Smooth muscle cell (in vitro differentiated cells): ENCODE data around the gene CPLX3. TPM values are rescaled to one million over a fixed set of nuclear protein-coding genes. Genes with fewer than 3 reads are reported as not detected.
A peak's percentile ranks its signal among the peaks of the same experiment; 100 is the strongest.

Experiments
- DNase-seq: peaks from one replicate; lab custom pipeline; 2025; ENCODE audit not compliant: unreplicated experiment; lab: John Stamatoyannopoulos, UW
- H2AFZ ChIP-seq: fragments of 200-600 bp; sonication (generic); 2 replicates; pipeline ENCODE4 v1.6.0; 2016; ENCODE audit warnings: antibody characterized with exemption, low read depth, mild to moderate bottlenecking
- H3F3A ChIP-seq: fragments of 200-600 bp; sonication (generic); 2 replicates; pipeline ENCODE4 v1.6.0; 2017; ENCODE audit warnings: antibody characterized with exemption, low read depth
- H3K27ac ChIP-seq: fragments of 200-600 bp; sonication (generic); 2 replicates; pipeline ENCODE4 v1.5.1; 2016; ENCODE audit warnings: low read depth, mild to moderate bottlenecking
- H3K27me3 ChIP-seq: fragments of 200-600 bp; sonication (generic); 2 replicates; pipeline ENCODE4 v1.6.1; 2016; ENCODE audit warnings: low read depth, mild to moderate bottlenecking
- H3K36me3 ChIP-seq: fragments of 200-600 bp; sonication (generic); 2 replicates; pipeline ENCODE4 v1.5.1; 2016; ENCODE audit warnings: low read depth
- H3K4me1 ChIP-seq: fragments of 200-600 bp; sonication (generic); 2 replicates; pipeline ENCODE4 v1.5.1; 2016; ENCODE audit warnings: low read depth
- H3K4me2 ChIP-seq: fragments of 200-600 bp; sonication (generic); 2 replicates; pipeline ENCODE4 v1.6.0; 2016; ENCODE audit warnings: mild to moderate bottlenecking
- H3K4me3 ChIP-seq: fragments of 200-600 bp; sonication (generic); 2 replicates; pipeline ENCODE4 v1.5.1; 2016; ENCODE audit warnings: mild to moderate bottlenecking
- H3K79me2 ChIP-seq: fragments of 200-600 bp; sonication (generic); 2 replicates; pipeline ENCODE4 v1.6.0; 2016; ENCODE audit warnings: low read depth, mild to moderate bottlenecking
- H3K9ac ChIP-seq: fragments of 200-600 bp; sonication (generic); 2 replicates; pipeline ENCODE4 v1.6.0; 2016; ENCODE audit warnings: low read depth
- H3K9me3 ChIP-seq: fragments of 200-600 bp; sonication (generic); replicated peaks from 2 replicates; pipeline ENCODE4 v1.5.1; 2016; ENCODE audit warnings: low read depth
- H4K20me1 ChIP-seq: fragments of 200-600 bp; sonication (generic); 2 replicates; pipeline ENCODE4 v1.6.0; 2016; ENCODE audit warnings: low read depth
- WGBS: methylation state at CpG from one replicate; pipeline ENCODE4 v1.1.7; 2016; ENCODE audit warnings: low lambda C conversion rate; 5-methylcytosine and 5-hydroxymethylcytosine counted together
- polyA plus RNA-seq: library from polyadenylated mRNA; unstranded; fragments of >200 nt; fragmentation: Nextera tagmentation; extraction: Ambion mirVana; gene quantifications from 2 replicates; pipeline ENCODE4 v1.2.1, GENCODE V29; 2016
- total RNA-seq: library from RNA; depleted of rRNA; stranded (reverse); fragments of >200 nt; gene quantifications from 2 replicates; pipeline ENCODE4 v1.2.3, GENCODE V29; 2014
- TF ChIP-seq, protein P1 (sequence below): fragments of 200-600 bp; sonication (generic); IDR thresholded peaks from 2 replicates; pipeline ENCODE4 v1.5.1; 2017; ENCODE audit warnings: borderline replicate concordance, mild to moderate bottlenecking, antibody characterized with exemption; ENCODE audit not compliant: insufficient read depth, poor library complexity, severe bottlenecking

Gene CPLX3
- total and polyA plus RNA-seq, 2 experiments from 2014 or later = 0.22 TPM; not detected in 1

DNA sequence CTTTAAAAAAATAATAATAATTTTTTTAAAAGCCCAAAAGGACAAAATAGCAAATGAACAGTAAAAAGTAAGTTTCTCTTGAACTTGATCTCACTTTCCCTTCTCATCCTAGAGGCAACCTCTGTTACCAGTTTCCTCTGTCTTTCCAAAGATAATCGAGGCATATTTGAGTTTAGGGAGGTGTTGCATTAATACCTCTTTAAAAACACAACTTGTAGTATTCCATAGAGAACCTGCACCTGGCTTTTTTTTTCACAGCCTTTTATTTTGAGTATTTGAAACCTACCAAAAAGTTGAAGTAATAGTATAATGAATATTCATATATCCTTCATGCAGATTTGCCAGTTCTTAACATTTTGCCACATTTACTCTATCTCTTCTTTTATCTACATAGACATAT is 35.4 kb upstream of the CPLX3 start:
- Histone ChIP-seq H3K9ac (no peak overlapping the region), H3K36me3 (no peaks in the 10 kb centered on the region), H3K79me2 (peaks cover 78% of the 10 kb centered on the region), H3K4me3 (no peak overlapping the region), H2AFZ (no peak overlapping the region), H3K9me3 (no peaks in the 10 kb centered on the region), H3K27ac (peak overlapping the region; percentile 75), H3K4me2 (peak overlapping the region; percentile 34), H3F3A (peaks cover 12% of the 10 kb centered on the region), H3K27me3 (no peaks in the 10 kb centered on the region), H3K4me1 (peaks cover 9% of the 10 kb centered on the region), H4K20me1 (peaks cover 98% of the 10 kb centered on the region)
- TF ChIP-seq, protein P1, sequence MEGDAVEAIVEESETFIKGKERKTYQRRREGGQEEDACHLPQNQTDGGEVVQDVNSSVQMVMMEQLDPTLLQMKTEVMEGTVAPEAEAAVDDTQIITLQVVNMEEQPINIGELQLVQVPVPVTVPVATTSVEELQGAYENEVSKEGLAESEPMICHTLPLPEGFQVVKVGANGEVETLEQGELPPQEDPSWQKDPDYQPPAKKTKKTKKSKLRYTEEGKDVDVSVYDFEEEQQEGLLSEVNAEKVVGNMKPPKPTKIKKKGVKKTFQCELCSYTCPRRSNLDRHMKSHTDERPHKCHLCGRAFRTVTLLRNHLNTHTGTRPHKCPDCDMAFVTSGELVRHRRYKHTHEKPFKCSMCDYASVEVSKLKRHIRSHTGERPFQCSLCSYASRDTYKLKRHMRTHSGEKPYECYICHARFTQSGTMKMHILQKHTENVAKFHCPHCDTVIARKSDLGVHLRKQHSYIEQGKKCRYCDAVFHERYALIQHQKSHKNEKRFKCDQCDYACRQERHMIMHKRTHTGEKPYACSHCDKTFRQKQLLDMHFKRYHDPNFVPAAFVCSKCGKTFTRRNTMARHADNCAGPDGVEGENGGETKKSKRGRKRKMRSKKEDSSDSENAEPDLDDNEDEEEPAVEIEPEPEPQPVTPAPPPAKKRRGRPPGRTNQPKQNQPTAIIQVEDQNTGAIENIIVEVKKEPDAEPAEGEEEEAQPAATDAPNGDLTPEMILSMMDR = no peak
- DNase-seq = no peak
- WGBS = 92% methylated on average over 1 of the region's 1 CpG

DNA sequence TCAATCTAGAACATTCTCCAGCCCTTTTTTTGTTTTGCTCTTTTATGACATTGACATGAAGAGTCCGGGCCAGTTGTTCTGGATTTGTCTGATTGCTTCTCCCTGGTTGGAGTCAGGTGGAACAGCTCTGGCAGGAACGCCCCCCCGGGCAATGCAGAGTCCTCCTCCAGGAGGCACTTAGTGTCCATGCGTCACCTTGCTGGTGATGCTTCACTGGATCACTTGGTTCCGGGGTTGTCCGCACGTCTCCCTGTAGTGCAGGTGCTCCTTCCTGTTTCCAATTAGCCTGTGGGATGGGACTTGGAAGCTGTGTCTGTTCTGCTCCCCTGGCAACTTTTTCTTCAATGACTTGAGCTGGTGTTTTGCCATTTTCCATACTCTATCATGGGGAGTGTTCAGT is 34.8 kb upstream of the CPLX3 start:
- peak overlapping the region; percentile 75 for H3K27ac ChIP-seq
- H3K4me1 ChIP-seq = peaks cover 9% of the 10 kb centered on the region
- 80% methylated on average over 7 of the region's 7 CpGs for WGBS

DNA sequence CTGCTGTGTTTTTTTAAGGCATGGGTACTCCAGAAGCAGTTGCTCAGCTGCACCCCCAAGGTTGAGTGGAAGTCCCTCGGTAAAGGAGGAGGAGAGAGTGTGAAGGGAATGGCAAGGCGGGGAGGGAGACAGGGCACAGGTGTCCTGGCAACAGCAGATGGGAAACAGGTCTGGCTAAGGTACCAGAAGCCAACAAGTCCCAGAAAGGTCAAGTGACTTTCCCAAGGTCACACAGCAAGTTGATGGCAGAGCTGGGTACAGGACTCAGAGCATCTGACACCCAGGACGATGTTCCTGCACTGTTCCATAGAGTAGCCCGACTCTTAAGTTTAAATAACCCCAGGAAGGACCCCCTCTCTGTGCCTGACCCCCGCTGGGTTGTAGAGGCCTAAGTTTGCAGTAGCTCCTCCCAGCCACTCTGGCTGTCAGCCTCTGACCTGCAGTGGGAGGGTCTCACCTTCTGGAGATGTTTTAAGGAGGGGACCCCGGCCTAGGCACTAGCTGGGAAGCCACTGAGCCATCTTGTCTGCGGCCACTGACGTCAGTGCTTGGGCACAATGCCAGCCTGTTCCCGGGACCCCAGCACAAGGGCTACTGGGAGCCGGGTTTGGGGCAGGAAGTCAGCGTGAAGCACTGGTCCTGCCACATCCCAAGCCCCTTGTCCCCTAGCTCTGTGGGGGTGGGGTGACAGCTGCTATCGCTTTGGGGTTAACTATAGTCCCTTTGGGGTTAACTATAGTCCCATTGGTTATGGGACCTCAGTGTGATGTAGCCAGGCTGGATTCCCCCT is 34.0 kb upstream of the CPLX3 start:
- H3K27me3 ChIP-seq = no peaks in the 10 kb centered on the region
- no peak for DNase-seq
- no peak overlapping the region for H3K4me2 ChIP-seq
- H3F3A ChIP-seq = peaks cover 12% of the 10 kb centered on the region
- H3K9me3 ChIP-seq = no peaks in the 10 kb centered on the region
- H3K27ac ChIP-seq = no peak overlapping the region
- H4K20me1 ChIP-seq = peaks cover 98% of the 10 kb centered on the region
- H3K4me3 ChIP-seq = no peak overlapping the region
- no peak overlapping the region for H3K9ac ChIP-seq
- peaks cover 73% of the 10 kb centered on the region for H3K79me2 ChIP-seq
- WGBS = 95% methylated on average over 12 of the region's 12 CpGs
- no peak overlapping the region for H2AFZ ChIP-seq
- no peaks in the 10 kb centered on the region for H3K36me3 ChIP-seq
- TF ChIP-seq, protein P1 = no peak
- peaks cover 9% of the 10 kb centered on the region for H3K4me1 ChIP-seq

More for the DNA sequence above, 34.8 kb upstream of the CPLX3 start:
- Histone ChIP-seq H3K27me3 (no peaks in the 10 kb centered on the region), H3K4me2 (no peak overlapping the region), H3K9ac (no peak overlapping the region), H3K79me2 (peaks cover 77% of the 10 kb centered on the region), H4K20me1 (peaks cover 98% of the 10 kb centered on the region), H3K4me3 (no peak overlapping the region), H3K9me3 (no peaks in the 10 kb centered on the region), H3K36me3 (no peaks in the 10 kb centered on the region), H3F3A (peaks cover 12% of the 10 kb centered on the region), H2AFZ (no peak overlapping the region)
- TF ChIP-seq, protein P1 = no peak
- DNase-seq = no peak
